Sigmoid colon (tissue), 4 donors: ENCODE results near the gene TRPV3.
A peak's percentile ranks its signal among the peaks of the same experiment; 100 is the strongest.

Source experiments
- POLR2AphosphoS5 ChIP-seq, 4 donors: sonication (generic); formaldehyde crosslinking; IDR thresholded peaks; one replicate each; pipeline ENCODE4 v1.6.1; 2017; ENCODE audit warnings: antibody characterized with exemption in 4 of 4
- TF ChIP-seq, protein P1 (sequence below), 4 experiments: fragments of 450-650 bp in 3 of 4; fragments of 200-600 bp in 1 of 4; IDR thresholded peaks; one replicate each; pipeline ENCODE4 v1.5.1; 2016 to 2019; ENCODE audit warnings: antibody characterized with exemption in 4 of 4, mild to moderate bottlenecking in 3 of 4, moderate library complexity in 2 of 4

DNA sequence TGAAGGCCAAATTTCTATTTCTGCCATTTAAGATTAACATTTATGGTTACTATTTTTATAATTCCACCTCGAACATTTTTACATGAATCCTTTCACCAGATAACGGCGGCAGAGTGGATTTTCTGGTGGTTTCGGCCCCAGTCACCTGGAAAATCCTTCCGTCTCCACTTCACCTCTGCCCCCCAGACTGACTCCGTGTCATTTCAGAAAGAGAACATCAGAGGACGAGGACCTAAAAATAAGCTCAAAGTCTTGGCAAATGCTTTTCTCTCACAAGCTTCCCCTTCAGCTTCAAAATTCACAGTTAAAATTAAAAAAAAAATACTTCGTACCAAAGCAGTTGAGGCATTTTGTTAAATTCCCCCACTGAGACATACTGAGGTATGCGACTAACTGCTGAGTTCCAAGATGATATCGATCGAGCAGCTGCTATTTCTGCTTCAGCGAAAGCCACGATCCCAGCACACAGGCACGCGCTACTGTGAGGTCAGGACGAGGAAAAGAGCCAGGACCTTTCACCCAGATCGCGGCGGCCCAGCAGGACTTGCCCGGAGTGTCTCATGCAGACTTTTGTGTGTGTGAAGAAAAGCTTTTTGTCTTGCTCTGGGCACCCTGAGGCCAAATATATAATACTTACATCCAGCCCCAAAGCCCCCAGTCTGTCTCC, 45.0 kb downstream of the TRPV3 start:
- peak in 2 of 4 donors; percentile 52 to 56 for TF ChIP-seq POLR2AphosphoS5 (IDR thresholded peaks at IDR 0.05)
- TF ChIP-seq, protein P1, sequence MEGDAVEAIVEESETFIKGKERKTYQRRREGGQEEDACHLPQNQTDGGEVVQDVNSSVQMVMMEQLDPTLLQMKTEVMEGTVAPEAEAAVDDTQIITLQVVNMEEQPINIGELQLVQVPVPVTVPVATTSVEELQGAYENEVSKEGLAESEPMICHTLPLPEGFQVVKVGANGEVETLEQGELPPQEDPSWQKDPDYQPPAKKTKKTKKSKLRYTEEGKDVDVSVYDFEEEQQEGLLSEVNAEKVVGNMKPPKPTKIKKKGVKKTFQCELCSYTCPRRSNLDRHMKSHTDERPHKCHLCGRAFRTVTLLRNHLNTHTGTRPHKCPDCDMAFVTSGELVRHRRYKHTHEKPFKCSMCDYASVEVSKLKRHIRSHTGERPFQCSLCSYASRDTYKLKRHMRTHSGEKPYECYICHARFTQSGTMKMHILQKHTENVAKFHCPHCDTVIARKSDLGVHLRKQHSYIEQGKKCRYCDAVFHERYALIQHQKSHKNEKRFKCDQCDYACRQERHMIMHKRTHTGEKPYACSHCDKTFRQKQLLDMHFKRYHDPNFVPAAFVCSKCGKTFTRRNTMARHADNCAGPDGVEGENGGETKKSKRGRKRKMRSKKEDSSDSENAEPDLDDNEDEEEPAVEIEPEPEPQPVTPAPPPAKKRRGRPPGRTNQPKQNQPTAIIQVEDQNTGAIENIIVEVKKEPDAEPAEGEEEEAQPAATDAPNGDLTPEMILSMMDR (IDR thresholded peaks at IDR 0.05), result no peak
